ENCODE measurements around the gene TSPAN8.

GRCh38 chr12:71191509-71192196 lies 33.9 kb upstream of the TSPAN8 start:
- TF ChIP-seq POLR2A (IDR thresholded peaks at IDR 0.05) (no peak), CTCF (IDR thresholded peaks at IDR 0.05) (no peak)

Measured in sigmoid colon (tissue), 3 donors.